ENCODE results near the gene MT1X.
"Not testable (repeated sequence)": the region's sequence is repeated elsewhere in the genome, so short reads cannot be mapped to it uniquely, and the experiment has no call there.

The MT1X gene

DNA sequence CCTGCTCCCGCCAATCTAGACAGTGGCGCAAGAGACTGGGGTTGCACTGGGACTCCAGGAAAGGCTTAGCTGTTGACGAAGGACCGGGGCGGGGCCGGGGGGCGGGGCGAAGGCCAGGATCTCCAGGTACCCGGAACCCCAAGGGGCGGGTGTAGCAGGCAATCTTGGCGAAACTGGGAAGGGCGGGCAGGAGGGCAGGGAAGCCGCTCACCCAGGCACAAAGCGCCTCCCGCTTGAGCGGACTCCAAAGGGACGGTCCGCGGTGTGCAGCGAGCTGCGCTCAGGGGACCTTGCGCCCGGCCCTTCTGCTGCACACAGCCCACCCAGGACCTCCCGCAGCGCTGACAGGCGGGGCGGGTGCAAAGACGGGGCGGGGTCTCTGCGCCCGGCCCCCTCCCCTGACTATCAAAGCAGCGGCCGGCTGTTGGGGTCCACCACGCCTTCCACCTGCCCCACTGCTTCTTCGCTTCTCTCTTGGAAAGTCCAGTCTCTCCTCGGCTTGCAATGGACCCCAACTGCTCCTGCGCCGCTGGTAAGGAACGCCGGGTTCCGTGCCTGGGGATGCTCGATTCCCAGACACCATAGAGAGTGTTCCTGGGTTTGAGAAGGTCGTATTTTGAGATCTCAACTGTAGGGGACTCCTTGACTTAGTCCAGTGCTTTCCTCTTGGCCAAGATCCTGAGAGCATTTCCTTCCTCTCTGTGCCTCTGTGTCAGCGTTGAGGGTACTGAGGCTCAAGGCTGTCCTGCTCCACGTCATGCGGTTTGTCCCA, 24.5 kb upstream of the MT1X start, which contains the start of gene MT1F:
TSS of gene MT1F (plus strand) at position 405 of the 772 bp plus-strand sequence. CDS start at position 505, 100 bp downstream.
- DNase-seq = peak; percentile 46

DNA sequence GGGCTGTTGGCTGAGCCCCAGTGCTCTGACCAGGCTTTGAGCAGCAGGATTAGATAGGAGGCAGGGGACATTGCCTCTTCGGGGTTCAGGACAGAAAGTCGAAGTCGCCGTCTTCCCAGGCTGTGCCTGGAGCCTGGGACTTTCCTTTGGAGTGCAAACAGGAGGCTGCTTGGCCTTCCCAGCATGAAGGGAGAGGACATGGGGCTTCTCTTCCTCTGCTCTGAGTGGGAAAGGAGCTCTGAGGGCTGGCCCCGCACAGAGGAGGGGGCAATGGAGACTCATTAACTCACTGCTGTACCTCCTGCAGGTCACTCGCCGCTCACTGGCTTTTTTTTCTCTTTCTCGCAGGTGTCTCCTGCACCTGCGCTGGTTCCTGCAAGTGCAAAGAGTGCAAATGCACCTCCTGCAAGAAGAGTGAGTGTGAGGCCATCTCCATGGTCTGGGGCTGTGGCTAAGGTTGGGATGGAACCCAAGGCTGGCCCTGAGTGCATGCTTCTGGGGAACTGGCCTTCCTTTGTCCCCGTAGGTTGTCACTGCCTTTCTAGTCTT, 23.9 kb upstream of the MT1X start:
- DNase-seq = no peak

DNA sequence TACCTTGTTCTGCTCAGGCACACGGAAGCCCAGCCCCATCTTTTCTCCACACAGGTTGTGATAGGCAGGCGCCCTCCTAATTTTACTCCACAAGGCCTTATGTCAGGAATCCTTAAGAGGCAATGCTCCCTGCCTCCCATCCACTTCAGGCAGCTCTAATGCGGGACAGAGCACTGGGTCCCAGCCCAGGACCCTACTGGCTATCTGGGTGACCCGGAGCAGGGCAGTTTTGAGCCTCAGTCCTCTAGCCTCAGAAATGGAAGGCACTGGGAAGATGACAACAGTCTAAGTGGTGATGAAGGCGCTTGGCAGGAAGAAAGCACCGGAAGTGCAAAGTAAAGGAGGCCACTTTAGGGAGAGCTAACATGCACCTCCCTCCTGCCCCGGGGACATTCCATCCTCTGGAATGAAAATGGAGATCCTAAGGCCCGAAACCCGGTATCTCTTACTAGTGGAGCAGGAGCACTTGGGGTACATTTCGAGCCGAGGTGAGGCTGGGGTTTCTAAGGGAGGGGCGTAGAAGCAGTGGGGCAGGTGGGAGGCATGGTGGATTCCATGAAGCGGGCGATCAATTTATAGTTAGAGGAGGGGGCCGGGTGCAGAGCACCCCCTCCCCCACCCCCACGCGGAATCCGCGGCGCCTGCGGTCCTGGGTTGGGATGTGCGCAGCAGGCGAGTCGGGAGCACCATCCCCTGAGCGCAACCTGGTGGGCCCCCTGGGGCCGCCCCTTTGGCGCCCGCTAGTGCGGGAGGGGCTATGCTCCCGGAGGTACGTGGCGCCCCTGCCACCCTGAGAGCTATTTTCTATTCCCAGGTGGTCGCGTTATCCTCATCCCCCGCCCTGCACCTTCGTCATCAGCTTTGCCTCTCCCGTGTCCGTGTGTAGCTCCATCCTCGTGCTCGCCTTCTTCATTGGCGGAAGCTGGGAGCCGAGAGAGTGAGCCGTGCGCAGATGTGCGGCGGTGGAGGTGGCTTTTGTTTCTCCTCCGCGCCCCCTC, 19.6 kb upstream of the MT1X start:
- DNase-seq = no peak

DNA sequence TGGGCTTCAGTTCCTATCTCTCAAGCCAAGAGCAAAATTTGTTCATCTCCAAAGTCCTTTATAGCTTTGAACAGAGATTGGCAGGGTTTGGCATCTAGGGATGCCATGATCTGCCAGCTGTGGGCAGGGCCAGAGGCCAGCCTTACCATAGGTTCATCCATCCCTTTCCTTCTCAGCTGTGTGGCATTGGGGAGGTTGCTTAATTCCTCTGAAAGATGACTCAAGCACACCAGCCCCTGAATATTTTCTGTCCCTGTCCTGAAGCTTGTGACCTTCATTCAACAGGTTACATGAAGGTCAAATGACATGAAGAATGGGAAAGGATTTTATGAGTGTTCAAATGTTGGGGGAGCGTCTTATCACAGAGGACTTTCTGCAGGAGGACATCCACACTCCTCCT, 17.8 kb upstream of the MT1X start:
- no peak for DNase-seq

DNA sequence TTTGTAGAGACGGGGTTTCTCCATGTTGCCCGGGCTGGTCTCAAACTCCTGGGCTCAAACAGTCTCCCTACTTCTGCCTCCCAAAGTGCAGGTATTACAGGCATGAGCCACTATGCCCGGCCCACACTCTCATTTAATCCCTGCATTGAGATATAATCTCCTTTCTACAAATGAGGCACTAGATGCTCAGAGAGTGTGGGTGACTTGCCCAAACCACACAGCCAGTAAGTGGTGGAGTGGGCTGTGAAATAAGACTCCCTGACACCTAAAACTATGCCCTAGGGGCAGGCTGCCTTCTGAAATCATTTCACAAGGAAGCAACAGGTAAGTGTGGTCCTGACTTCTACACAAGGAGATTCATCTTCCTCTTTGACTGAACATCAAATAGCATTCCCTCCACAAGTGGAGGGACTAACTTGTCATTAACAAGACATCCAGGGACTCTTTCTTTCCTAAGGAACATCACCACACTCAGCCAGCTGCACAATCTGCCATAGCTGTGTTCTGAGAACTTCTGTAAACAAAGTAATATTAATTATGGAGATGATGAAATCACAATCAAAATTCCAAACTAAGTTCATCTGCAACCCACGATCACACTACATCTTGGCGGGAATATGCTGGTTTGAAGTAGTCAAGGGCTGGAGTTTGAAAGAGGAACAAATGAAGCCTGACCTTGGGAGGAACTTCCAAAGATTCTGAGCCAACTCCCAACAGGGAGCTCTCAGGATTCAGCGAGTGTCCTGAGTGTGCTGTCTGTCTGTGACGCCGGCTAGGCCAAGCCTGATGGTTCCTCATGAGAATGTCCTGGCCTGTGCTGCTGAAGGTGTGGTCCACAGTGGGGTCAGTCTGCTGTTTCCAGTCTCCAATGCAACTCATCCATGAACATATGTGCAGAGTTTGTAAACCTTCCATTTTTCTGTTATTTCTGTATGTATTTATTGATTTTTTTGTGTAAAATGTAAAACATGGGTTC, 16.7 kb upstream of the MT1X start:
- not testable (repeated sequence) for DNase-seq

DNA sequence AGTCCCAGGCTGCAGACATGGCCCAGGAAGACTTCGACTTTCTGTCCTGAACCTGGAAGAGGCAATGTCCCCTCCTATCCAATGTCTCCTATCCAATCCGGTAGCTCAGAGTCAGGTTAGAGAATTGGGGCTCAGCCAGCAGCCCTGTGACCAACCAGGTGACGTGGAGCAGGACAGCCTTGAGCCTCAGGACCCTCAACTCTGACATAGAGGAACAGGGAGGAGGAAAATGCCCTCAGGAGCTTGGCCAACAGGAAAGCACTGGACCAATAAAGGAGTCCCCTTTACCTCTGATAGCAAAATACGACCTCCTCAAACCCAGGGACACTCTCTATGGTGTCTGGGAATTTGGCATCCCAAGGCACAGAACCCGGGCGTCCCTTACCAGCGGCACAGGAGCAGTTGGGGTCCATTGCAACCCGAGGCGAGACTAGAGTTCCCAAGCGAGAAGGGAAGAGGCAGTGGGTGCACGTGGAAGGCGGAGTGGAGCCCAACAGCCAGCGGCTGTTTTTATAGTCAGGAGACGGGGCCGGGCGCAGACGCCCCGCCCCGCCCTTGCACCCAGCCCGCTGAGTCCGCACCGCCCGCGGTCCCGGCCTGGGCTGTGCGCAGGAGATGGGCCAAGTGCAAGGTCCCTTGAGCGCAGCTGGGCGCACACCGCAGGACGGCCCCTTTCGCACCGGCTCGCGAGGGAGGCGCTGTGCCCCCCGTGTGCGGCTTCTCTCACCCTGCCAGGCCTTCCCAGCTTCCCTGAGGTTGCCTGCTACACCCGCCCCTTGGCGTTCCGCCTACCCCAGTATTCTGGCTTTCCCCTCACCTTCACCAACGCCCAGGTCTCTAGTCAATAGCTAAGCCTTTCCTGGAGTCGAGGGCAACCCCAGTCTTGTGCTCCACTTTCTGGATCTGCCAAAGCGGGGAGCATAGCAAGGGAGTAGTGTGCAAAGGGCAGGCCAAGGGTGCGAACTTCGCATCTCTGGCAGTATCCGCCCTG, 14.4 kb upstream of the MT1X start, which contains the start of gene MT1G:
TSS of gene MT1G (minus strand) at position 485 of the 991 bp plus-strand sequence. CDS start at position 413, 72 bp downstream.
- DNase-seq = no peak

DNA sequence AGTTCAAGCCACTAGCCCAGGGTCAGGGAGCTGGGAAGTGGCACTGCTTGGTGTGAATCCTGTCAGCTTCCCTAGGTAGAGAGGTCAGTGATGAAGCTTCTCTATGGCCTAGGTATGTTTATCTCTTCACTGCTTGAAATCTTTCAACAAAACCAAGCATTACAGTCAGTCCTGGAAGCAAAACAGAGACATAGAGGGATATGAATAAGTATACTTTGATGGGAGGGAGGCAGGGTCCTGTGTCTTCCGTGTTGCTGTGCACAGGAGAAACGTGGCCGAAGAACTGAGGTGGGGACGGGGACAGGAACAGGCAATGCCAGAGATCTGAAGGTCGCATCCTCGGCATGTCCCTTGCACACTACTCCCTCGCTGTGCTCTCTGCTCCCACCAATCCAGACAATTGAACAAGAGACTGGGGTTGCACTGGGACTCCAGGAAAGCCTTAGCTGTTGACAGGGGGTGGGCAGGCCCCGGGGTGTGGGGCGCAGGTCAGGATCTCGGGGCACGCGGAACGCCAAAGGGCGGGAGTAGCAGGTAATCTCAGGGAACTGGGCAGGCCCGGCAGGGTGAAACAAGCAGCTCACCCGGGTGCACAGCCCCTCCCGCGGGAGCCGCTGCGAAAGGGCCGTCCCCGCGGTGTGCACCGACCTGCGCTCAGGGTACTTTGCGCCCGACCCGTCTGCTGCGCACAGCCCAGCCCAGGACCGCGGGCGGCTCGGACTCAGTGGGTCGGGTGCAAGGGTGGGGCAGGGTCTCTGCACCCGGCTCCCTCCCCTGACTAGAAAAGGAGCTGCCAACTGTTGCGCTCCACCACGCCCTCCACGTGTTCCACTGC, 13.0 kb upstream of the MT1X start, which contains the start of gene MT1H:
TSS of gene MT1H (plus strand) at position 810 of the 835 bp plus-strand sequence. CDS start 71 bp downstream, outside the sequence.
- no peak for DNase-seq

DNA sequence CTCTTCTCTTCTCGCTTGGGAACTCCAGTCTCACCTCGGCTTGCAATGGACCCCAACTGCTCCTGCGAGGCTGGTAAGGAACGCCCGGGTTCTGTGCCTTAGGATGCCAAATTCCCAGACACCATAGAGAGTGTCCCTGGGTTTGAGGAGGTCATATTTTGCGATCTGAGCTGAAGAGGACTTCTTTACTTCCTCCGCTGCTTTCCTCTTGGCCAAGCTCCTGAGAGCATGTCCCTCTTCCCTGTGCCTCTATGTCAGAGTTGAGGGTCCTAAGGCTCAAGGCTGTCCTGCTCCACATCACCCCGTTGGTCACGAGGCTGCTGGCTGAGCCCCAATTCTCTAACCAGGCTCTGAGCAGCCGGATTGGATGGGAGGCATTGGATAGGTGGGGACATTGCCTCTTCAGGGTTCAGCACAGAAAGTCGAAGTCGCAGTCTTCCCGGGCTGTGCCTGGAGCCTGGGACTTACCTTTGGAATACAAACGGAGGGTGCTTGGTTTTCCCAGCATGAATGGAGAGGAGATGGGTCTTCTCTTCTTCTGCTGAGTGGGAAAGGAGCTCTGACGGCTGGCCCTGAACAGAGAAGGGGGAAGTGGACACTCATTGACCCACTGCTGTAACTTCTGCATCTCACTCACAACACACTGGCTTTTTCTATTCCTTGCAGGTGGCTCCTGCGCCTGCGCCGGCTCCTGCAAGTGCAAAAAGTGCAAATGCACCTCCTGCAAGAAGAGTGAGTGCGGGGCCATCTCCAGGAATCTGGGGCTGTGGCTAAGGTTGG, 12.2 kb upstream of the MT1X start:
- DNase-seq = no peak

DNA sequence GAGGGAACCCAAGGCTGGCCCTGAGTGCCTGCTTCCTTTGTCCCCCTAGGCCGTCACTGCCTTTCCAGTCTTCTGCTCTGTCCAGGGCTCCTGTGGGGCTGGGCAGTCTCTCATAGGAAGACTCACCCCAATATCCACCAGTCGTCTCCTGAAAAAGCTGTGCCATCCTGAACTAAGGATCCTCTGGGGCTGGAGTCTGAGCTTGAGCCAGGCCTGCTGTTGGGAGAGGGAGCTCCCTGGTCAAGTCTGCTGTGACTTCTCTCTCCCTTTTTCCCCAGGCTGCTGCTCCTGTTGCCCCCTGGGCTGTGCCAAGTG, 11.7 kb upstream of the MT1X start:
- no peak for DNase-seq

DNA sequence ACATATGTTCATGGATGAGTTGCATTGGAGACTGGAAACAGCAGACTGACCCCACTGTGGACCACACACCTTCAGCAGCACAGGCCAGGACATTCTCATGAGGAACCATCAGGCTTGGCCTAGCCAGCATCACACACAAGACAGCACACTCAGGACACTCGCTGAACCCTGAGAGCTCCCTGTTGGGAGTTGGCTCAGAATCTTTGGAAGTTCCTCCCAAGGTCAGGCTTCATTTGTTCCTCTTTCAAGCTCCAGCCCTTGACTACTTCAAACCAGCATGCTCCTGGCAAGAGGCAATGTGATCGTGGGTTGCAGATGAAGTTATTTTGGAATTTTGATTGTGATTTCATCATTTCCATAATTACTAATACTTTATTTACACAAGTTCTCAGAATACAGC, 10.6 kb upstream of the MT1X start:
- DNase-seq = not testable (repeated sequence)

DNA sequence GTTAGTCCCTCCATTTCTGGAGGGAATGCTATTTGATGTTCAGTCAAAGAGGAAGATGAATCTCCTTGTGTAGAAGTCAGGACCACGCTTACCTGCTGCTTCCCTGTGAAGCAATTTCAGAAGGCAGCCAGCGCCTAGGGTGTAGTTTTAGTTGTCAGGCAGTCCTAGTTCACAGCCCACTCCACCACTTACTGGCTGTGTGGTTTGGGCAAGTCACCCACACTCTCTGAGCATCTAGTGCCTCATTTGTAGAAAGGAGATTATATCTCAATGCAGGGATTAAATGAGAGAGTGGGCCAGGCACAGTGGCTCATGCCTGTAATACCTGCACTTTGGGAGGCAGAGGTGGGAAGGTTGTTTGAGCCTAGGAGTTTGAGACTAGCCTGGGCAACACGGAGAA, 10.1 kb upstream of the MT1X start:
- not testable (repeated sequence) for DNase-seq

DNA sequence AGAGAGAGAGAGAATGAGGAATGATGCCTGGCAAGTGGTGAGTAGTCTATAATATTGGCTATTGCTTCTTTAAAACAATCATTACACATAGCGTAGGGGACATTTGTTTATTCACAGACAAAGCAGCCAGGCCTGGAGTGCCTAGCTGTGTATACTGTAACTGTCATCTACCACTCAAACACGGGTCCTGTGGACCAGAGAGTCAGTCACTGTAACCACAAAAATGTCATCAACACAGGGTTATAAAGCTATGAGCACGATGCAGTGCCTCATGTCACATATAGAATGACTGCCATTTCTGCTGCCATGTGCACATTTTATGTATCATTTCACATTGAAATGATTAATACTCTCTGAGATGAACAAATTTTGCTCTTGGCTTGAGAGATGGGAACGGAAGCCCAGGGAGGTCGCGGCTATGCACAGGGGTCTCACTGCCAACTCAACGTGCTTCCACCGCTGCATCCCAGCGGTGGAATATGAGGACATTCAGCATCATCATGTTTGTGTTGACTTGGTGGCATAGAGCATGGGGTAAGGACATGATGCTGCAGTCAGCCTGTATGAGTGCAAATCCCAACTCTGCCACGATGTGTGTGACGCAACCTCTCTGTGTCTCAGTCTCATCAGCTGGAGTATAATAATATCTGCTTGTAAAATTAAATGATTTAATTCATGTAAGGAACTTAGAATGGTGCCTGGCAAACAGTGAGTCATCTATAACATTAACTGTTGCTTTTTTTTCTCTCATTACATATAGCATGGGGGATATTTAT, 9.3 kb upstream of the MT1X start:
- no peak for DNase-seq

DNA sequence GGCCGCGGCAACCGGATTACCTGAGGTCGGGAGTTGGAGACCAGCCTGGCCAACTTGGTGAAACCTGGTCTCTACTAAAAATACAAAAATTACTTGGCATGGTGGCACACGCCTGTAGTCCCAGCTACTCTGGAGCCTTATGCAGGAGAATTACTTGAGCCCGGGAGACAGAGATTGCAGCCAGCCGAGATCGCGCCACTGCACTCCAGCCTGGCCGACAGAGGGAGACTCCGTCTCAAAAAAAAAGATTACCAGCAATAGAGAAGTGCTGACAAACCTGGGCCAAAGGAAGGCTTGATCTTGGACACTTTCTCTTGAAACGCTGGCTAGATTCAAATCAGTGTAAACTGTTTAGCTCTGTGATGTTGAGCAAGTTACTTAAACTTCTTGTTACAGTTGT, 8.3 kb upstream of the MT1X start:
- no peak for DNase-seq

DNA sequence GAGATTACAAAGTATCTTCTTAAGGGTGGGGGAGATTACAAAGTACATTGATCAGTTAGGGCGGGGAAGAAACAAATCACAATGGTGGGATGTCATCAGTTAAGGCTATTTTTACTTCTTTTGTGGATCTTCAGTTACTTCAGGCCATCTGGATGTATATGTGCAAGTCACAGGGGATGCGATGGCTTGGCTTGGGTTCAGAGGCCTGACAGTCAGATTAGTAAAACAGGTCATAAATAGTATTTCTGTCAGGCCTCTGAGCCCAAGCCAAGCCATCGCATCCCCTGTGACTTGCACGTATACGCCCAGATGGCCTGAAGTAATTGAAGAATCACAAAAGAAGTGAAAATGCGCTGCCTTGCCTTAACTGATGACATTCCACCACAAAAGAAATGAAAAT, 7.7 kb upstream of the MT1X start:
- not testable (repeated sequence) for DNase-seq

DNA sequence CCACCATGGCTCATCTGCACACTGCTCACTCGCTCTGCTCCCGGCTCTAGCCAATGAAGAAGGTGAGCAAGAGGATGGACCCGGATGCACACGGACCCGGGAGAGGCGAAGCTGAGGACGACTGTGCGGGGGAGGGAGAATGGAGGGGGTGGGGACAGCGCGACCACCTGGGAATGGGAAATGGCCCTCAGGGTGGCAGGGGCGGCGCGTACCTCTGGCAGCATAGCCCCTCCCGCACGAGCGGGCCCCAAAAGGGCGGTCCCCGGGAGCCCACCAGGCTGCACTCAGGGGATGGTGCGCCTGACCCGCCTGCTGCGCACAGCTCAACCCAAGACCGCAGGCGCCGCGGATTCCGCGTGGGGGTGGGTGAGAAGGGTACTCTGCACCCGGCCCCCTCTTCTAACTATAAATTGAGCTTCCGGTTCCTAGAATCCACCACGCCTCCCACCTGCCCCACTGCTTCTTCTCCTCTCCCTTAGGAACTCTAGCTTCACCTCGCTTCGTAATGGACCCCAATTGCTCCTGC, 6.5 kb upstream of the MT1X start:
- DNase-seq = peak; percentile 28

DNA sequence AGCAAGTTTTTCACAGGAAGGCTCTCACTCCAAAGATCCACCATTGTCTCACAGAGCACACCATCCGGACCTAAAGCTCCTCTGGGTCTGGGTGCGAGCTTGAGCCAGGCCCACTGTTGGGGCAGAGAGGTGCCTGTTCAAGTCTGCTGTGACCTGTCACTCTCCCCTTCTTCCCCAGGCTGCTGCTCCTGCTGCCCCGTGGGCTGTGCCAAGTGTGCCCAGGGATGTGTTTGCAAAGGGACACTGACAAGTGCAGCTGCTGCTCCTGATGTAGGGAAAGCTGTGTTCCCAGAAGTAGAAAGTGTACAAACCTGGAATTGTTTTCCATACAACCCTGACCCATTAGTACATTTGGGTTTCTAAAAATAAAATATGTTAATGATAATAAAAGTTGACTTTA, 4.8 kb upstream of the MT1X start:
- no peak for DNase-seq

DNA sequence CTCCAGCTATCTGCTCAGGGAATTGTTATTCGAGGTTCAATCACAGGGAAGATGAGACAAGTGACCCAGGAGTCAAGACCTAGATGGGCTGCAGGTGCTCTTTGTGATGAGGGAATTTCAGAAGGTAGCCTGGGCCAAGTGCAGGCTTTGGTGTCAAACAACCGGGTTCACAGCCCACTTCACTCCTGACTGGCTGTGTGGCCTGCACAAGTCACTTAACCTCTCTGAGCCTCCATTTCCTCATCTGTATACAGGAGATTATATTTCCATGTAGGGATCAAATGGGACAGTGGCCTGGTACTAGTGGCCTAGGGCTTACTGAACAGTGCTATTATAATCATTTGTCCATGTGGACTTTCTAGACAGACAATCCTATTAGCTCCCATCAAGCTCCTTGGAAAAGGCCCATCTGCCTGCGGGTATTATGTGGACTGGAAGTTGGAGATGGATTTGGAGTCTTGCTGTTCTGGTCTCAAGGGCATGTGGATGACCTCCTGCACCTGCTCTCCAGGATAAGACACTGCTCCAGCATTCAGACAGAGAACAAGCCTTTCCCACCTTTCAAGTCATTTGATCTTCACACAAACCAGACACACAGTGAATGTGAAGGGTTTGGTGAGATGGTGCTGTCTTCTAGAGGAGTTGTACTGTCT, 3.1 kb upstream of the MT1X start:
- DNase-seq = no peak
